ENCODE results near the gene RAB21.

GRCh38 chr12:71804505-71804904 is 49.8 kb downstream of the RAB21 start:
- TF ChIP-seq, protein P1, sequence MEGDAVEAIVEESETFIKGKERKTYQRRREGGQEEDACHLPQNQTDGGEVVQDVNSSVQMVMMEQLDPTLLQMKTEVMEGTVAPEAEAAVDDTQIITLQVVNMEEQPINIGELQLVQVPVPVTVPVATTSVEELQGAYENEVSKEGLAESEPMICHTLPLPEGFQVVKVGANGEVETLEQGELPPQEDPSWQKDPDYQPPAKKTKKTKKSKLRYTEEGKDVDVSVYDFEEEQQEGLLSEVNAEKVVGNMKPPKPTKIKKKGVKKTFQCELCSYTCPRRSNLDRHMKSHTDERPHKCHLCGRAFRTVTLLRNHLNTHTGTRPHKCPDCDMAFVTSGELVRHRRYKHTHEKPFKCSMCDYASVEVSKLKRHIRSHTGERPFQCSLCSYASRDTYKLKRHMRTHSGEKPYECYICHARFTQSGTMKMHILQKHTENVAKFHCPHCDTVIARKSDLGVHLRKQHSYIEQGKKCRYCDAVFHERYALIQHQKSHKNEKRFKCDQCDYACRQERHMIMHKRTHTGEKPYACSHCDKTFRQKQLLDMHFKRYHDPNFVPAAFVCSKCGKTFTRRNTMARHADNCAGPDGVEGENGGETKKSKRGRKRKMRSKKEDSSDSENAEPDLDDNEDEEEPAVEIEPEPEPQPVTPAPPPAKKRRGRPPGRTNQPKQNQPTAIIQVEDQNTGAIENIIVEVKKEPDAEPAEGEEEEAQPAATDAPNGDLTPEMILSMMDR (IDR thresholded peaks at IDR 0.05; ENCODE audit: borderline replicate concordance, extremely low read depth, low read length, poor library complexity, severe bottlenecking): no peak
- no peak for TF ChIP-seq EZH2 (IDR thresholded peaks at IDR 0.05; ENCODE audit: borderline replicate concordance, low read depth, low read length, severe bottlenecking)
